CD8-positive, alpha-beta memory T cell (primary cell): Measurements from ENCODE around the gene CNTNAP5. TPM values are rescaled to one million over a fixed set of nuclear protein-coding genes. Genes with fewer than 3 reads are reported as not detected.

Source experiments
- CTCF ChIA-PET: fragments of 350-600 bp; sonication (Branson Sonifier 250); formaldehyde crosslinking; loops from one replicate; lab custom pipeline; 2021; ENCODE audit warnings: antibody characterized with exemption; lab: Charles Lee
- POLR2A ChIA-PET: fragments of 350-600 bp; sonication (Branson Sonifier 250); formaldehyde crosslinking; loops from one replicate; lab custom pipeline; 2021; ENCODE audit warnings: antibody characterized with exemption; lab: Charles Lee
- DNase-seq, 5 donors: peaks; one replicate each; pipeline versions ENCODE4 v3.0.0 to v3.0.0-alpha.2; 2020 to 2022; ENCODE audit warnings: mixed read lengths in 1 of 5
- H3K27ac ChIP-seq: one replicate; pipeline ENCODE4 v1.7.0; 2013; ENCODE audit warnings: low read depth, mild to moderate bottlenecking, low read length, moderate library complexity
- H3K27me3 ChIP-seq: 2 replicates; pipeline ENCODE4 v1.7.0; 2013; ENCODE audit warnings: low read length, mild to moderate bottlenecking; ENCODE audit not compliant: insufficient read depth, poor library complexity, severe bottlenecking
- H3K36me3 ChIP-seq: 2 replicates; pipeline ENCODE4 v1.7.0; 2013; ENCODE audit warnings: mild to moderate bottlenecking, low read length, moderate library complexity; ENCODE audit not compliant: insufficient read depth
- H3K4me1 ChIP-seq: 2 replicates; pipeline ENCODE4 v1.7.0; 2013; ENCODE audit warnings: mild to moderate bottlenecking, low read length, moderate library complexity; ENCODE audit not compliant: insufficient read depth
- H3K4me3 ChIP-seq: 2 replicates; pipeline ENCODE4 v1.7.0; 2013; ENCODE audit warnings: mild to moderate bottlenecking, low read length
- H3K9me3 ChIP-seq: 2 replicates; pipeline ENCODE4 v1.7.0; 2013; ENCODE audit warnings: mild to moderate bottlenecking, low read length
- H3K27ac Mint-ChIP-seq, 8 donors: one replicate each; pipeline ENCODE4 v1.8.0; 2020 to 2021; ENCODE audit warnings: mixed read lengths in 8 of 8, mild to moderate bottlenecking in 6 of 8, inconsistent platforms in 3 of 8, moderate library complexity in 3 of 8
- H3K27me3 Mint-ChIP-seq, 2 donors: one replicate each; pipeline ENCODE4 v1.8.0; 2020 to 2021; ENCODE audit warnings: mixed read lengths in 2 of 2, mild to moderate bottlenecking in 1 of 2, moderate library complexity in 1 of 2
- H3K36me3 Mint-ChIP-seq, 3 donors: one replicate each; pipeline ENCODE4 v1.8.0; 2020 to 2021; ENCODE audit warnings: mixed read lengths in 3 of 3, inconsistent platforms in 1 of 3, mild to moderate bottlenecking in 1 of 3
- H3K4me1 Mint-ChIP-seq, 3 donors: one replicate each; pipeline ENCODE4 v1.8.0; 2020 to 2021; ENCODE audit warnings: mixed read lengths in 3 of 3, inconsistent platforms in 1 of 3, mild to moderate bottlenecking in 1 of 3
- H3K4me3 Mint-ChIP-seq, 7 donors: one replicate each; pipeline ENCODE4 v1.8.0; 2020 to 2021; ENCODE audit warnings: mixed read lengths in 7 of 7, mild to moderate bottlenecking in 6 of 7, moderate library complexity in 4 of 7, inconsistent platforms in 2 of 7
- H3K9me3 Mint-ChIP-seq, 5 donors: one replicate each; pipeline ENCODE4 v1.8.0; 2020 to 2022; ENCODE audit warnings: mixed read lengths in 5 of 5, mild to moderate bottlenecking in 3 of 5, moderate library complexity in 2 of 5, inconsistent platforms in 1 of 5
- polyA plus RNA-seq: library from polyadenylated mRNA; unstranded; fragments of 300-500 nt; fragmentation: Illumina TruSeq; gene quantifications from one replicate; pipeline ENCODE4 v1.2.3, GENCODE V29; 2021
- total RNA-seq, 2 experiments: library from RNA; stranded (reverse); gene quantifications; one replicate each; pipeline ENCODE4 v1.2.3, GENCODE V29; 2021

Gene CNTNAP5
- total and polyA plus RNA-seq, 3 experiments from 2014 or later = not detected

DNA sequence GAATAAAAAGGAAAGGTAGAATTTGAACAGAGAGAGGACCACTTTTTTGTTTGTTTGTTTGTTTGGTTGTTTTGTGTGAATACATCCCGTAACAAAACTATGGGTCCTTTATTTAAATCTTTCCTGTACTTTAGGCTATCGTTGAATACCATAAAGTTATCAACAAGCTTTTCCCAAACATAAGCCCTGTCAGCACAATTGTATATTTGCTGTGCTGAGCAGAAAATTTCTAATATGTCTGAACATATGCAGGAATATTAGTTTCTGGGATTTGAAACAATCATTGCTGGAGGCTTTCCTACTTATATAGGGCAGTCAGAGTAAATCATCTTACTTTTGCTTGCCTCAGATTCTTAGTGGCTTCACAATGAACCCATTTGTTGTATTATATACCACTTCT is 536.4 kb downstream of the CNTNAP5 start:
- H3K4me1 Mint-ChIP-seq = no peaks in the 10 kb centered on the region
- peaks cover 2 to 18% (median 14%) of the 10 kb centered on the region in 5 donors for H3K9me3 Mint-ChIP-seq
- Histone ChIP-seq H3K27me3 (no peaks in the 10 kb centered on the region), H3K4me3 (no peak overlapping the region), H3K4me1 (no peaks in the 10 kb centered on the region), H3K36me3 (no peaks in the 10 kb centered on the region), H3K9me3 (no peaks in the 10 kb centered on the region), H3K27ac (no peak overlapping the region)
- DNase-seq = no peak
- ChIA-PET CTCF (no interaction called here), POLR2A (no interaction called here)
- no peak overlapping the region for H3K27ac Mint-ChIP-seq
- H3K36me3 Mint-ChIP-seq = no peaks in the 10 kb centered on the region
- no peaks in the 10 kb centered on the region for H3K27me3 Mint-ChIP-seq
- no peak overlapping the region for H3K4me3 Mint-ChIP-seq

- H3K27me3 Mint-ChIP-seq = no peaks in the 10 kb centered on the region
- H3K9me3 Mint-ChIP-seq = peaks cover 2 to 18% (median 5%) of the 10 kb centered on the region in 5 donors
- H3K27ac ChIP-seq = no peak overlapping the region
- no peaks in the 10 kb centered on the region for H3K4me1 ChIP-seq
- ChIA-PET CTCF (no interaction called here), POLR2A (no interaction called here)
- no peaks in the 10 kb centered on the region for H3K36me3 ChIP-seq
- H3K36me3 Mint-ChIP-seq = no peaks in the 10 kb centered on the region
- no peaks in the 10 kb centered on the region for H3K4me1 Mint-ChIP-seq
- no peak overlapping the region for H3K27ac Mint-ChIP-seq
- DNase-seq = no peak
- H3K27me3 ChIP-seq = no peaks in the 10 kb centered on the region
- no peaks in the 10 kb centered on the region for H3K9me3 ChIP-seq
- no peak overlapping the region for H3K4me3 ChIP-seq
- no peak overlapping the region for H3K4me3 Mint-ChIP-seq
Measured at GRCh38 chr2:124563426-124563825, 538.3 kb downstream of the CNTNAP5 start.

DNA sequence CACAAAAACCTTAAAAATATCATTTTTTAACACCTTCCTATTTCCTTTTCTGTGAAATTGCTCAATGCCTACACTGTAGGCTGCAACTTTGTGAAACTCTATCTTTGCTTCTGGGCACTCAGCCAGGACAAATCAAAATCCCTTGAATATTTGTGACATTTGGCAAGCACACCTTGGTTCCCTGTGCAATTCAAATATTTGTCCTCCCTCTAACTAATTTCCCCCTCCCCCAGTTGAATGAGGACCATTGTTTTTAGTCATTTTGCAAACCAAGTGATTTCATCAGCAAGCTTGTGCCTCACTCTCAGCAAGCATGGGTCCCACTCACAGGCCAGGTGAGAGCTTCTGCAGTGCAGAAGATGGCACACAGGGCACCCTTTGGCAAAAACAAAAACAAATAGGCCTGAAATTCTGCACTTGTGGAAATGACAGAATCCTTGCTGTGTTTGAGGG is 541.5 kb downstream of the CNTNAP5 start:
- Mint-ChIP-seq H3K4me3 (no peak overlapping the region), H3K4me1 (no peaks in the 10 kb centered on the region), H3K27me3 (no peaks in the 10 kb centered on the region), H3K9me3 (peaks cover under 1 to 16% (median 10%) of the 10 kb centered on the region in 5 donors), H3K27ac (no peak overlapping the region), H3K36me3 (no peaks in the 10 kb centered on the region)
- POLR2A ChIA-PET = no interaction called here
- Histone ChIP-seq H3K4me1 (no peaks in the 10 kb centered on the region), H3K9me3 (no peaks in the 10 kb centered on the region), H3K4me3 (no peak overlapping the region), H3K36me3 (no peaks in the 10 kb centered on the region), H3K27me3 (no peaks in the 10 kb centered on the region), H3K27ac (no peak overlapping the region)
- CTCF ChIA-PET = no interaction called here
- DNase-seq = no peak

DNA sequence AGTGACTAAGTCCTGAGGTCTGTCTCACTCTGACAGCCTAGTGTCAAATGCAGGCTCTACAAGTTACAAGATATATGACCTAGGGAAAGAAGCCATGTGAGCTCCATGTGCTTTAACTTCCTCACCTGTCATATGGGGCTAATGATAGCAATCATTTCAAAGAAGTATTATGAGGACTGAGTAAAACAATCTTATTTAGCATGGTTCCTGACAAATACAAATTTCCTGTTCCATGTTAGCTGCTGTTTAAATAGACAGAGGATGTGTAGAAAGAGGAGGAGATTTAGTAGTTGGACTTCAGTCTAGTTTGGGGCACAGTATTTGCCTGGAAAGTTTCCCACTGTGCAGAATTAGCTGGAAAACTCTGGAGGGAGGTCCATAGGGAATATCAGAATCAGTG is 545.8 kb downstream of the CNTNAP5 start:
- no peak overlapping the region for H3K27ac ChIP-seq
- no peaks in the 10 kb centered on the region for H3K27me3 ChIP-seq
- no peak overlapping the region for H3K4me3 ChIP-seq
- peaks cover 2 to 15% (median 6%) of the 10 kb centered on the region in 5 donors for H3K9me3 Mint-ChIP-seq
- no peaks in the 10 kb centered on the region for H3K27me3 Mint-ChIP-seq
- no peak for DNase-seq
- H3K27ac Mint-ChIP-seq = no peak overlapping the region
- CTCF ChIA-PET = no interaction called here
- no peaks in the 10 kb centered on the region for H3K36me3 ChIP-seq
- H3K4me1 Mint-ChIP-seq = no peaks in the 10 kb centered on the region
- H3K4me1 ChIP-seq = no peaks in the 10 kb centered on the region
- no peaks in the 10 kb centered on the region for H3K9me3 ChIP-seq
- POLR2A ChIA-PET = no interaction called here
- no peak overlapping the region for H3K4me3 Mint-ChIP-seq
- H3K36me3 Mint-ChIP-seq = no peaks in the 10 kb centered on the region

- H3K4me1 Mint-ChIP-seq = no peaks in the 10 kb centered on the region
Measured at GRCh38 chr2:124571836-124572235, 546.7 kb downstream of the CNTNAP5 start.

DNA sequence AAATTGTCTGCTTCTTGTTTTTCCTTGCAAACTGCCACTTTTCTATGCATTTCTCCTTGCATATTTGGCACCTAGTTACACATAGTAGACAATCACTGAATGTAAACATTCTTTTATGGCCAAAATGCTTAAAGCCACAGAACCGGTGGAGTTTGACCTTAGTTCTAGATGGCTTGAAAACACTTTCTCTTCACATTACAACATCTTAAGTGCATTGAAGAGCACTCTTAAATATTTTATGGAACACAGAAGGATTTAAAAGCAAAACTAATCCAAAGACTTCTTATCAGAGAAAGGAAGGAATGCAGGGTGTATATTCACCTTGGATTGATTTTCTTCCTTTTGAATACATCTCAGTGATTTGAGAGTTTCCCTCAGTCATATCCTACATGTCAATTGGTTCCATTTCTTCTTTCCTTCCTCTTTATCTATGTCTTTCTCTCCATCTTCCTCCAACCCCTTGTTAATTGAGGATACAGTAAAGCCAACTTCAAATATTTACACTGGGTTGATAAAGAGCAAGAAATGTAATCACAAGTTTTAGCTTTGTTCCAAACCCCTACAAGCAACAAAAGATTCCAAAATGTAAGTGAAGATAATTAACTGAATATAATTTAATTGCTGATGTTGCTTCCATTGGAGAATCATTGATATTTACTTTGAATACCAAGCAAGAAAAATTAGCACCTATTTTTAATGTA is 548.0 kb downstream of the CNTNAP5 start:
- Histone ChIP-seq H3K27me3 (no peaks in the 10 kb centered on the region), H3K36me3 (no peaks in the 10 kb centered on the region), H3K4me3 (no peak overlapping the region), H3K4me1 (no peaks in the 10 kb centered on the region), H3K9me3 (no peaks in the 10 kb centered on the region), H3K27ac (no peak overlapping the region)
- no peak overlapping the region for H3K27ac Mint-ChIP-seq
- no peaks in the 10 kb centered on the region for H3K36me3 Mint-ChIP-seq
- CTCF ChIA-PET = no interaction called here
- H3K4me3 Mint-ChIP-seq = no peak overlapping the region
- peaks cover 0 to 15% (median 5%) of the 10 kb centered on the region in 5 donors for H3K9me3 Mint-ChIP-seq
- no peaks in the 10 kb centered on the region for H3K27me3 Mint-ChIP-seq
- POLR2A ChIA-PET = no interaction called here
- no peak for DNase-seq
- no peaks in the 10 kb centered on the region for H3K4me1 Mint-ChIP-seq

More at GRCh38 chr2:124571836-124572235, 546.7 kb downstream of the CNTNAP5 start:
- H3K9me3 Mint-ChIP-seq = peaks cover 0 to 15% (median 6%) of the 10 kb centered on the region in 5 donors
- no peak overlapping the region for H3K4me3 Mint-ChIP-seq
- CTCF ChIA-PET = no interaction called here
- Histone ChIP-seq H3K4me1 (no peaks in the 10 kb centered on the region), H3K36me3 (no peaks in the 10 kb centered on the region), H3K27ac (no peak overlapping the region), H3K27me3 (no peaks in the 10 kb centered on the region), H3K4me3 (no peak overlapping the region), H3K9me3 (no peaks in the 10 kb centered on the region)
- H3K27ac Mint-ChIP-seq = no peak overlapping the region
- POLR2A ChIA-PET = no interaction called here
- no peaks in the 10 kb centered on the region for H3K27me3 Mint-ChIP-seq
- no peaks in the 10 kb centered on the region for H3K36me3 Mint-ChIP-seq
- DNase-seq = no peak

GRCh38 chr2:124575497-124575896 is 550.4 kb downstream of the CNTNAP5 start:
- no peak overlapping the region for H3K4me3 ChIP-seq
- H3K9me3 ChIP-seq = no peaks in the 10 kb centered on the region
- POLR2A ChIA-PET = no interaction called here
- Mint-ChIP-seq H3K27me3 (no peaks in the 10 kb centered on the region), H3K27ac (no peak overlapping the region), H3K9me3 (peaks cover 5 to 10% (median 7%) of the 10 kb centered on the region in 5 donors), H3K4me3 (no peak overlapping the region), H3K36me3 (no peaks in the 10 kb centered on the region), H3K4me1 (no peaks in the 10 kb centered on the region)
- CTCF ChIA-PET = no interaction called here
- H3K36me3 ChIP-seq = no peaks in the 10 kb centered on the region
- H3K27ac ChIP-seq = no peak overlapping the region
- DNase-seq = no peak
- H3K27me3 ChIP-seq = no peaks in the 10 kb centered on the region
- no peaks in the 10 kb centered on the region for H3K4me1 ChIP-seq

DNA sequence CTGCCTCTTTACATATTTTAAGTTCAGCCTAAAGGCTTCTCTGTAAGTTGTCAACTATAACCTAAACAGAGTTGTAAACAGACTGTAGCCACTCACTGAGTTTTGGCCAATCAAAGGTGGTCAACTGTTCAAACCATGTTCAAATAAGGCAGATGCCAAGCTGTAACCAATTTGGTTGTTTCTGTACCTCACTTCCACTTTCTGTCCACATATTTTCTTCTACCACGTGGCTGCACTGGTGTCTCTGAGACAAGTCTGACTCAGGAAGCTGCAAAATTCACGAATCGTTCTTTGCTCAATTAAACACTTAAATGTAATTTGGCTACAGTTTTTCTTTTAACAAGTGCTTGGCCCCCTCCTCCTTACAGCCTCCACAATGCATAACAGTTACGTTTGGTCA is 555.2 kb downstream of the CNTNAP5 start:
- Mint-ChIP-seq H3K36me3 (no peaks in the 10 kb centered on the region), H3K9me3 (peaks cover 3 to 17% (median 4%) of the 10 kb centered on the region in 5 donors), H3K27me3 (no peaks in the 10 kb centered on the region), H3K4me1 (no peaks in the 10 kb centered on the region), H3K27ac (no peak overlapping the region), H3K4me3 (no peak overlapping the region)
- no peak overlapping the region for H3K27ac ChIP-seq
- no peaks in the 10 kb centered on the region for H3K4me1 ChIP-seq
- no peaks in the 10 kb centered on the region for H3K36me3 ChIP-seq
- POLR2A ChIA-PET = no interaction called here
- H3K27me3 ChIP-seq = no peaks in the 10 kb centered on the region
- H3K9me3 ChIP-seq = no peaks in the 10 kb centered on the region
- DNase-seq = no peak
- H3K4me3 ChIP-seq = no peak overlapping the region
- CTCF ChIA-PET = no interaction called here
